ENCODE data around the gene EHMT1.

EHMT1 gene

GRCh38 chr9:137802521-137803243 lies 183.9 kb downstream of the EHMT1 start:
- H3K79me2 ChIP-seq (ENCODE audit: low read length): no peaks in the 10 kb centered on the region
- H3K9me2 ChIP-seq (replicated peaks; ENCODE audit: insufficient read depth, low read length): no peaks in the 10 kb centered on the region
- H3F3A ChIP-seq (ENCODE audit: insufficient read depth, low read length): no peaks in the 10 kb centered on the region
- no peak overlapping the region for H3K27ac ChIP-seq (ENCODE audit: low read length)
- DNase-seq: no peak
- H4K20me1 ChIP-seq (ENCODE audit: insufficient read depth, low read length): no peaks in the 10 kb centered on the region
- no peaks in the 10 kb centered on the region for H3K27me3 ChIP-seq (replicated peaks; ENCODE audit: insufficient read depth, low read length)
- H3K4me2 ChIP-seq (ENCODE audit: low read depth, low read length): no peak overlapping the region
- no peaks in the 10 kb centered on the region for H3K9me3 ChIP-seq (replicated peaks; ENCODE audit: insufficient read depth, low read length)
- no peak overlapping the region for H3K9ac ChIP-seq (ENCODE audit: low read length)
- no peaks in the 10 kb centered on the region for H3K36me3 ChIP-seq (replicated peaks; ENCODE audit: insufficient read depth, low read length)
- TF ChIP-seq EZH2 (optimal IDR thresholded peaks at IDR 0.05; ENCODE audit: low read depth, low read length) (no peak), EZH2phosphoT487 (IDR thresholded peaks at IDR 0.05; ENCODE audit: low read length) (no peak)
- TF ChIP-seq, protein P1, sequence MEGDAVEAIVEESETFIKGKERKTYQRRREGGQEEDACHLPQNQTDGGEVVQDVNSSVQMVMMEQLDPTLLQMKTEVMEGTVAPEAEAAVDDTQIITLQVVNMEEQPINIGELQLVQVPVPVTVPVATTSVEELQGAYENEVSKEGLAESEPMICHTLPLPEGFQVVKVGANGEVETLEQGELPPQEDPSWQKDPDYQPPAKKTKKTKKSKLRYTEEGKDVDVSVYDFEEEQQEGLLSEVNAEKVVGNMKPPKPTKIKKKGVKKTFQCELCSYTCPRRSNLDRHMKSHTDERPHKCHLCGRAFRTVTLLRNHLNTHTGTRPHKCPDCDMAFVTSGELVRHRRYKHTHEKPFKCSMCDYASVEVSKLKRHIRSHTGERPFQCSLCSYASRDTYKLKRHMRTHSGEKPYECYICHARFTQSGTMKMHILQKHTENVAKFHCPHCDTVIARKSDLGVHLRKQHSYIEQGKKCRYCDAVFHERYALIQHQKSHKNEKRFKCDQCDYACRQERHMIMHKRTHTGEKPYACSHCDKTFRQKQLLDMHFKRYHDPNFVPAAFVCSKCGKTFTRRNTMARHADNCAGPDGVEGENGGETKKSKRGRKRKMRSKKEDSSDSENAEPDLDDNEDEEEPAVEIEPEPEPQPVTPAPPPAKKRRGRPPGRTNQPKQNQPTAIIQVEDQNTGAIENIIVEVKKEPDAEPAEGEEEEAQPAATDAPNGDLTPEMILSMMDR (IDR thresholded peaks at IDR 0.05; ENCODE audit: low read length): no peak
- no peak overlapping the region for H3K4me3 ChIP-seq (ENCODE audit: low read length)
- no peaks in the 10 kb centered on the region for H3K4me1 ChIP-seq (ENCODE audit: low read length)
- H2AFZ ChIP-seq (ENCODE audit: low read length): no peak overlapping the region

- TF ChIP-seq EZH2 (optimal IDR thresholded peaks at IDR 0.05; ENCODE audit: low read depth, low read length) (no peak), EZH2phosphoT487 (IDR thresholded peaks at IDR 0.05; ENCODE audit: low read length) (no peak)
- TF ChIP-seq, protein P1 (IDR thresholded peaks at IDR 0.05; ENCODE audit: low read length): no peak
- Histone ChIP-seq H3K4me2 (ENCODE audit: low read depth, low read length) (no peak overlapping the region), H3K9me3 (replicated peaks; ENCODE audit: insufficient read depth, low read length) (no peaks in the 10 kb centered on the region), H3K4me3 (ENCODE audit: low read length) (no peak overlapping the region), H3K9ac (ENCODE audit: low read length) (no peak overlapping the region), H3K4me1 (ENCODE audit: low read length) (no peaks in the 10 kb centered on the region), H3F3A (ENCODE audit: insufficient read depth, low read length) (no peaks in the 10 kb centered on the region), H3K27ac (ENCODE audit: low read length) (no peak overlapping the region), H2AFZ (ENCODE audit: low read length) (no peak overlapping the region), H4K20me1 (ENCODE audit: insufficient read depth, low read length) (no peaks in the 10 kb centered on the region), H3K9me2 (replicated peaks; ENCODE audit: insufficient read depth, low read length) (no peaks in the 10 kb centered on the region), H3K27me3 (replicated peaks; ENCODE audit: insufficient read depth, low read length) (no peaks in the 10 kb centered on the region), H3K36me3 (replicated peaks; ENCODE audit: insufficient read depth, low read length) (no peaks in the 10 kb centered on the region), H3K79me2 (ENCODE audit: low read length) (no peaks in the 10 kb centered on the region)
- DNase-seq: no peak
Observed at GRCh38 chr9:137804908-137805630, 186.3 kb downstream of the EHMT1 start.

- no peaks in the 10 kb centered on the region for H3F3A ChIP-seq (ENCODE audit: insufficient read depth, low read length)
- DNase-seq: no peak
- no peaks in the 10 kb centered on the region for H3K79me2 ChIP-seq (ENCODE audit: low read length)
- H3K27ac ChIP-seq (ENCODE audit: low read length): no peak overlapping the region
- no peaks in the 10 kb centered on the region for H4K20me1 ChIP-seq (ENCODE audit: insufficient read depth, low read length)
- no peak overlapping the region for H2AFZ ChIP-seq (ENCODE audit: low read length)
- H3K4me3 ChIP-seq (ENCODE audit: low read length): no peak overlapping the region
- no peaks in the 10 kb centered on the region for H3K36me3 ChIP-seq (replicated peaks; ENCODE audit: insufficient read depth, low read length)
- H3K4me1 ChIP-seq (ENCODE audit: low read length): no peaks in the 10 kb centered on the region
- no peaks in the 10 kb centered on the region for H3K9me2 ChIP-seq (replicated peaks; ENCODE audit: insufficient read depth, low read length)
- H3K27me3 ChIP-seq (replicated peaks; ENCODE audit: insufficient read depth, low read length): no peaks in the 10 kb centered on the region
- no peaks in the 10 kb centered on the region for H3K9me3 ChIP-seq (replicated peaks; ENCODE audit: insufficient read depth, low read length)
- H3K9ac ChIP-seq (ENCODE audit: low read length): no peak overlapping the region
- TF ChIP-seq EZH2 (optimal IDR thresholded peaks at IDR 0.05; ENCODE audit: low read depth, low read length) (no peak), EZH2phosphoT487 (IDR thresholded peaks at IDR 0.05; ENCODE audit: low read length) (no peak)
- TF ChIP-seq, protein P1 (IDR thresholded peaks at IDR 0.05; ENCODE audit: low read length): no peak
- no peak overlapping the region for H3K4me2 ChIP-seq (ENCODE audit: low read depth, low read length)
Observed at GRCh38 chr9:137807721-137808703, 189.2 kb downstream of the EHMT1 start.

Data from MM.1S (cell line).